GM12801 (cell line): ENCODE data around the gene FGD5.

Source experiments
- TF ChIP-seq, protein P1 (sequence below): IDR thresholded peaks from one replicate; pipeline ENCODE4 v1.5.1; 2011; ENCODE audit warnings: control low read depth; ENCODE audit not compliant: insufficient read length; ENCODE audit errors: extremely low read depth

The FGD5 gene

DNA sequence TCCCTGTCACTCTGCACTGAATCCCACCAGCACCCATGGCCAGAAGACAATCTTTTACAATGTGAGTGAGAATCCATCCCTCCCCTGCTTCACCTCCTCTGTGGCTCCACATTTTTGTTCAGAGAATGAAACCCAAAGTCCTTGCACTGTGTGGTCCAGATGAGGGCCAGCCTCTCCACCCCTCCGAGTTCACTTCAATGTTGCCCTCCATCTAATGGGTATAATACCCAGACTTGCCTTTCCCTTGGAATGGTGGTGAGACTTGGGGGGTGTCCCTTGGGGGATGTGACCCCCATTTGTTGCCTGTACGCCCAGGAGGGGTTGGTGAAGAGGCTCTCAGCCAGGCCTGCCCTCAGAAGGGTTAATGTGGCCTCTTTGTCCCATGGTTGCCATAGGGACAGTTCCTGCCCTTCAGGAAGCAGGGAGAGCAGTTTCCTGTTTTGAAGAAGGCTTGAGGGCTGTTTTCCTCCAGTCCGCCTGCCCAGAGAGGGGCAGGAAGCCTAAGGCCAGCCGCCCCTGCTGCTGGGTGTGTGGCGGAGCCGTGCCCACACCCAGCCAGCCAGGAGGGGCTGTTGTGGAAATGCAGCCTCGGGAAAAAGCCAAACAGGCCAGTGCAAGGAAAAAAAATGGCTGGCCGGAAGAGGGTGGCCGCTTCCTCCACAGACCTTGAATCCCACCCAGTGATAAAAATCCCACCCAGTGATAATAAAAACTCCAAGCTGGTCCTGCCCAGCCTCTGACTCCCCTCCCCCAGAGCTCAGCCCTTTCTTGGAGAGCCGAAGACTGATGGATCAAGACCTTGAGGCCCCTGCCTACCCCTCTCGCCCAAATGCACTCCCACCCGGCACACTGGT is 14.6 kb upstream of the FGD5 start:
- TF ChIP-seq, protein P1, sequence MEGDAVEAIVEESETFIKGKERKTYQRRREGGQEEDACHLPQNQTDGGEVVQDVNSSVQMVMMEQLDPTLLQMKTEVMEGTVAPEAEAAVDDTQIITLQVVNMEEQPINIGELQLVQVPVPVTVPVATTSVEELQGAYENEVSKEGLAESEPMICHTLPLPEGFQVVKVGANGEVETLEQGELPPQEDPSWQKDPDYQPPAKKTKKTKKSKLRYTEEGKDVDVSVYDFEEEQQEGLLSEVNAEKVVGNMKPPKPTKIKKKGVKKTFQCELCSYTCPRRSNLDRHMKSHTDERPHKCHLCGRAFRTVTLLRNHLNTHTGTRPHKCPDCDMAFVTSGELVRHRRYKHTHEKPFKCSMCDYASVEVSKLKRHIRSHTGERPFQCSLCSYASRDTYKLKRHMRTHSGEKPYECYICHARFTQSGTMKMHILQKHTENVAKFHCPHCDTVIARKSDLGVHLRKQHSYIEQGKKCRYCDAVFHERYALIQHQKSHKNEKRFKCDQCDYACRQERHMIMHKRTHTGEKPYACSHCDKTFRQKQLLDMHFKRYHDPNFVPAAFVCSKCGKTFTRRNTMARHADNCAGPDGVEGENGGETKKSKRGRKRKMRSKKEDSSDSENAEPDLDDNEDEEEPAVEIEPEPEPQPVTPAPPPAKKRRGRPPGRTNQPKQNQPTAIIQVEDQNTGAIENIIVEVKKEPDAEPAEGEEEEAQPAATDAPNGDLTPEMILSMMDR: no peak

DNA sequence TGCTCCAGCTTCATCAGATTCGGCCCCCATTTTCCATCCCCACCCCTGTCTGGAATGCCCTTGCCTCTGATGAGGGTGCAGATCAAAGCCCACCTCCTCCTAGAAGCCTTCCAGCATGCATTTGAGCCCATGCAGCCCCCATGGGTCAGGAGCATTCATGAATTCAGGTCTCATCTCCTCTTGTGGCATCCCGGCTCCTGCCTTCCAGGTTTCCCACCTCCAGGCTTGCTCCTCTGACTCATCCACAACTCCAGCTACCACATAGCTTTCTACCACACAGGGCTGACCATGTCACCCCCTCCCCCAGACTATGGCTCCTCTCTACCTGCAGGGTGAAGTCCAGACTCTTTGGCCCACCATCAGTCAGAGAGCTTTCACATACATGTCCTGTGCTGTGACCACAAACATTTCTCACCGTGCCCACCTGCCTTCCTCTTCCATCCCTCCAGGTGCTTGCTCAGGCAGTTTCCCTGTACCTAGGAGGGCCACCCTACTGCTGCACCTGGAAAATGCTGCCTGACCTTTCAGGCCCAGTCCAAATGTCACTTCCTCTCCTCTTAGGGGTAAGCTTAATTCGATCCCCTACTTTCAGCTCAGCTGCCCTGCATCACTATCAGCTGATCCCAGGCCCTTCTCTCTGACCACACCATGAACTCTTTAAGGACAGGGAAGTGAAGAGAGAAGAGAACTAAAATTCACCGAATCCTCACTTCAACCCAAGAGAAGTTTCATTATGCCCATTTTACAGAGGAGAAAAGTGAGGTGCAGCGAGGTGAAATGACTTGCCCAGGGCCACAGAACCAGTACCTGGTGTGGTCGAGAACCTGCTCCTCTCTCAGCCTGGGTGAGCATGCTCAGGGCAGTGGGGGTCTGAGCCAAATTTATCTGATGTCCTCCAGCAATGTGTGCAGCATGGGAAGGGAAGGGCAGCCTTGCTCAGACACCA is 13.7 kb upstream of the FGD5 start:
- TF ChIP-seq, protein P1: no peak

GRCh38 chr3:14805961-14806537 is 12.7 kb upstream of the FGD5 start:
- TF ChIP-seq, protein P1: no peak

DNA sequence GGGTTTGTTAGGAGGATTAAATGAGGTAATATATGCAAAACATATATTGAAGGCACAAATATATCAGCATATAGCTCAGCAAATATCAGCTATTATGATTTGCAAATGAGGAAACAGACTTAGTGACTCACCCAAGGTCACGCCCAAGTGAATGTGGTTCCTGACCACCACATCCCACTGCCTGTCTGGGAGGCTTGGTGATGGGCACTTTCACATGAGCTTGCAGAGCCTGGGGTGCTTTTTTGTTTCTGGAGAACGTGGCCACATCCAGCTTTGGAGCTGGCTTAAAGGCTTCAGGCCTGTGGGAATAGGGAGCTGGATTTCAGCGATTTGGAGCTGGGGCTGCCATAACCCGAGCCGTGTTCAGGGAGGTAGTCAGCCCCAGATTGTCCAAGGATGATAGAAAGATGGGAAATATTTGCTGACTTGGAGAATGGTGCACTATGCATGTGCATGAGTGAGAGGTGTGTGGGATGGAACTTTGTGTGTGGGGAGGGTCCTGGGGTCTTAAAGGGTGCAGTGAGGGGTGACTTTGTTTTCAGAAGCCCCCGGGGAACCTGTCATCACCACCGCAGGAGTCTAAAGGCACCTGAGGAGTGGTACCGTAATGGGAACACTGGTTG is 12.0 kb upstream of the FGD5 start:
- TF ChIP-seq, protein P1: no peak

GRCh38 chr3:14808025-14808424 is 10.7 kb upstream of the FGD5 start:
- TF ChIP-seq, protein P1: no peak

DNA sequence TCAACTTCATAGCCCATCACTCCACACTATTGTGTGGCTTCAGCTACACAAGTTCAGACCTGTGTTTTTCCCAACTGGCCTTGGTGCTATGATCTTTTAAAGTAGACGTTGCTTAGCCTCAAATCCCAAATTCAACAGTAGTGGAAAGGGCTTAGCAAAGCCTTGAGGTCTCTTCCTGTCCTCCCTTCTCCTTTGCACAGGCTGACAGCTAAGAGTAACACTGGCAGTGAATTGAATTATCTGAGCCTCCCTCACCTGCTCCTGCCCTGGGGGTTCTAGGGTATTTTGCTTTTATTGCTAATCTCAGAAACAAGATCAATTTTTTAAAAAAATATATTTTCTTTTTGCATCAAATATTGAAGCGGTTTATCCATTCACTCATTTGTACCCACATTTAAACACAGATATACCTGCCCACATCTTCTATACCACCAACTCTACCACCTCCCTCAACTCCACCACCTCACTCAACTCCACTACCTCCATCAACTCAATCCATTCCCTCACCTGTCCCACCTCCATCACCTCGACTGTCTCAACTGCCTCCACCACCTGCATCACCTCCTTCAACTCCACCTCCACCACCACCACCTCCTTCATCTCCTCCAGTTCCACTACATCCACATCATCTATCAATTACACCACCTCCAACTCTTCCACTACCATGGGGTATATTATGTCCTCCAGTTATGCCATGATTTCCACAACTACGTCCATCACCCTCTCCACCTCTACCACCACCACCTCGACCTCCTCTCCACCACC is 10.1 kb upstream of the FGD5 start:
- TF ChIP-seq, protein P1: no peak
